ENCODE results near the gene DOCK7. TPM values are rescaled to one million over a fixed set of nuclear protein-coding genes. Genes with fewer than 3 reads are reported as not detected.
"Not testable (repeated sequence)": the region's sequence is repeated elsewhere in the genome, so short reads cannot be mapped to it uniquely, and the experiment has no call there.

The DOCK7 gene
- total RNA-seq, 4 donors from 2014 or later: 23.4 to 47.0 (median 44.2) TPM

DNA sequence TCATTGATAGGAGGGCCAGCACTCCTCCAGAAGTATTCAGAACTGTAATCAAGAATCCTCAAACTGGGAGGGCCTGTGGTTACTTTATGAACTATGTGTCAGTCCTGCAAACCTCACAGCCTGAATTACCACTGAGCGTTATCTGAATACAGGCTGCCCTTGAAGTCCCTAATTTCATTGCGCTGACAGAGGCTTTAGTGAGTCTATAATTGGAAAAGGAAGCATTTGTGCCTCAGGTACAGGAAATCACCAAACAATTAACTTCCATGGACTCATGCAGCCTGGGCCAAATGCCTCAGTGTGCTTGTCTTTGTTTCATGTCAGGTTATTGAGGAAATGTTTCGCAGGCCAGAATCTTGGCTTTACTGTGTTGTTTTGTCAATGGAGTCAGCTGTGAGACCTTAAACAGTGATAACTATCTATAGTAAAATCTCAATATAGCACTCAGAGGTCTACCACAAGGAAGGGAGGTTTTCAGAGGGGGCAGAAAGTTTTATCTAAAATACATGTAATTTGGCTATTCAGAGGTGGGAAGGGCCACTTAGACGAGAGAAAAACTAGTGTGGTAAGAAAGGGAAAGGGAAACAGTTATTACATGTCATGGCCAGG, 32.9 kb upstream of the DOCK7 start:
- 76% methylated on average over 4 of the region's 4 CpGs for WGBS
- Histone ChIP-seq H3K4me3 (no peak overlapping the region), H3K27ac (no peak overlapping the region), H3K9me3 (no peaks in the 10 kb centered on the region), H3K27me3 (no peaks in the 10 kb centered on the region), H3K36me3 (no peaks in the 10 kb centered on the region), H3K4me1 (peaks cover 22% of the 10 kb centered on the region)
- TF ChIP-seq EP300 (IDR thresholded peaks at IDR 0.05) (no peak), POLR2A (IDR thresholded peaks at IDR 0.05) (no peak), POLR2AphosphoS5 (IDR thresholded peaks at IDR 0.05) (no peak)
- TF ChIP-seq, protein P1, sequence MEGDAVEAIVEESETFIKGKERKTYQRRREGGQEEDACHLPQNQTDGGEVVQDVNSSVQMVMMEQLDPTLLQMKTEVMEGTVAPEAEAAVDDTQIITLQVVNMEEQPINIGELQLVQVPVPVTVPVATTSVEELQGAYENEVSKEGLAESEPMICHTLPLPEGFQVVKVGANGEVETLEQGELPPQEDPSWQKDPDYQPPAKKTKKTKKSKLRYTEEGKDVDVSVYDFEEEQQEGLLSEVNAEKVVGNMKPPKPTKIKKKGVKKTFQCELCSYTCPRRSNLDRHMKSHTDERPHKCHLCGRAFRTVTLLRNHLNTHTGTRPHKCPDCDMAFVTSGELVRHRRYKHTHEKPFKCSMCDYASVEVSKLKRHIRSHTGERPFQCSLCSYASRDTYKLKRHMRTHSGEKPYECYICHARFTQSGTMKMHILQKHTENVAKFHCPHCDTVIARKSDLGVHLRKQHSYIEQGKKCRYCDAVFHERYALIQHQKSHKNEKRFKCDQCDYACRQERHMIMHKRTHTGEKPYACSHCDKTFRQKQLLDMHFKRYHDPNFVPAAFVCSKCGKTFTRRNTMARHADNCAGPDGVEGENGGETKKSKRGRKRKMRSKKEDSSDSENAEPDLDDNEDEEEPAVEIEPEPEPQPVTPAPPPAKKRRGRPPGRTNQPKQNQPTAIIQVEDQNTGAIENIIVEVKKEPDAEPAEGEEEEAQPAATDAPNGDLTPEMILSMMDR (IDR thresholded peaks at IDR 0.05): no peak
- DNase-seq (ENCODE audit: low spot score in 2 of 2): no peak

DNA sequence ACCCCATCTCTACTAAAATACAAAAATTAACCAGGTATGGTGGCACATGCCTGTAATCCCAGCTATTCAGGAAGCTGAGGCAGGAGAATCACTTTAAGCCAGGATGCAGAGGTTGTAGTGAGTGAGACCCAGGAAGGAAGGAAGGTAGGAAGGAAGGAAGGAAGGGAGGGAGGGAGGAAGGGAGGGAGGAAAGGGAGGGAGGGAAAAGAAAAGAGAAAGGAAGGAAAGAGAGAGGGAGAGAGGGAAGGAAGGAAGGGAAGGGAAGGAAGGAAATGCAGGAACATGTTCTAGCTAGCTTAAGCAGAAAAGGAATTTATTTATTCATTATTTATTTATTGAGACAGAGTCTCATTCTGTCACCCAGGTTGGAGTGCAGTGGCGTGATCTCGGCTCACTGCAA, 30.2 kb upstream of the DOCK7 start:
- not testable (repeated sequence) for H3K4me1 ChIP-seq; H3K36me3 ChIP-seq; H3K27me3 ChIP-seq; DNase-seq (ENCODE audit: low spot score in 2 of 2); H3K4me3 ChIP-seq; H3K27ac ChIP-seq; H3K9me3 ChIP-seq
- 96% methylated on average over 2 of the region's 2 CpGs for WGBS

- WGBS: 97% methylated on average over 6 of the region's 6 CpGs
- TF ChIP-seq POLR2AphosphoS5 (IDR thresholded peaks at IDR 0.05) (no peak), EP300 (IDR thresholded peaks at IDR 0.05) (no peak), POLR2A (IDR thresholded peaks at IDR 0.05) (no peak)
- TF ChIP-seq, protein P1 (IDR thresholded peaks at IDR 0.05): no peak
- no peaks in the 10 kb centered on the region for H3K9me3 ChIP-seq
- peaks cover 7% of the 10 kb centered on the region for H3K4me1 ChIP-seq
- no peak overlapping the region for H3K4me3 ChIP-seq
- H3K36me3 ChIP-seq: no peaks in the 10 kb centered on the region
- H3K27me3 ChIP-seq: no peaks in the 10 kb centered on the region
- no peak for DNase-seq (ENCODE audit: low spot score in 2 of 2)
- no peak overlapping the region for H3K27ac ChIP-seq
Measured at GRCh38 chr1:62717483-62717882, 29.3 kb upstream of the DOCK7 start.

- WGBS: 39% methylated on average over 3 of the region's 3 CpGs
- H3K4me3 ChIP-seq: no peak overlapping the region
- TF ChIP-seq POLR2AphosphoS5 (IDR thresholded peaks at IDR 0.05) (no peak), POLR2A (IDR thresholded peaks at IDR 0.05) (no peak), EP300 (IDR thresholded peaks at IDR 0.05) (no peak)
- TF ChIP-seq, protein P1 (IDR thresholded peaks at IDR 0.05): no peak
- DNase-seq (ENCODE audit: low spot score in 2 of 2): no peak
- no peaks in the 10 kb centered on the region for H3K9me3 ChIP-seq
- H3K27ac ChIP-seq: no peak overlapping the region
- H3K4me1 ChIP-seq: peaks cover 7% of the 10 kb centered on the region
- no peaks in the 10 kb centered on the region for H3K36me3 ChIP-seq
- no peaks in the 10 kb centered on the region for H3K27me3 ChIP-seq
Measured at GRCh38 chr1:62716397-62716796, 28.2 kb upstream of the DOCK7 start.

- no peak for DNase-seq (ENCODE audit: low spot score in 2 of 2)
- peaks cover 7% of the 10 kb centered on the region for H3K4me1 ChIP-seq
- no peak for TF ChIP-seq POLR2A (IDR thresholded peaks at IDR 0.05)
- no peak for TF ChIP-seq POLR2AphosphoS5 (IDR thresholded peaks at IDR 0.05)
- TF ChIP-seq EP300 (IDR thresholded peaks at IDR 0.05): no peak
- TF ChIP-seq, protein P1 (IDR thresholded peaks at IDR 0.05): no peak
- H3K27ac ChIP-seq: no peak overlapping the region
- no peak overlapping the region for H3K4me3 ChIP-seq
- H3K27me3 ChIP-seq: no peaks in the 10 kb centered on the region
- no peaks in the 10 kb centered on the region for H3K9me3 ChIP-seq
- H3K36me3 ChIP-seq: no peaks in the 10 kb centered on the region
- 68% methylated on average over 3 of the region's 3 CpGs for WGBS
Measured at GRCh38 chr1:62712336-62713243, 24.4 kb upstream of the DOCK7 start.

All from suprapubic skin (tissue), 4 donors.